Measurements from ENCODE around the gene NRROS.
"Not testable (repeated sequence)": the region's sequence is repeated elsewhere in the genome, so short reads cannot be mapped to it uniquely, and the experiment has no call there.

The NRROS gene

GRCh38 chr3:196636369-196637349 lies 2.8 kb upstream of the NRROS start:
- Histone ChIP-seq H3K27ac (ENCODE audit: low read depth, low read length) (no peak overlapping the region), H3K9me3 (ENCODE audit: control insufficient read depth in 5 of 5, low read length in 5 of 5) (no peaks in the 10 kb centered on the region), H3K4me3 (ENCODE audit: low read depth in 1 of 5, low read length in 5 of 5) (peak overlapping the region; percentile 1 to 38 (median 30)), H3K9ac (ENCODE audit: low read length in 5 of 5) (peak overlapping the region in 3 of 5 donors; percentile 10 to 52 (median 27)), H3K27me3 (ENCODE audit: control insufficient read depth in 5 of 5, insufficient read depth in 4 of 5, low read length in 5 of 5) (peaks cover 0 to 26% (median 10%) of the 10 kb centered on the region in 5 donors), H3K4me1 (ENCODE audit: control insufficient read depth in 5 of 5, insufficient read depth in 5 of 5, low read length in 5 of 5) (peaks cover 3 to 63% (median 42%) of the 10 kb centered on the region in 5 donors), H3K36me3 (ENCODE audit: control insufficient read depth in 5 of 5, insufficient read depth in 5 of 5, low read length in 5 of 5) (no peaks in the 10 kb centered on the region)

DNA sequence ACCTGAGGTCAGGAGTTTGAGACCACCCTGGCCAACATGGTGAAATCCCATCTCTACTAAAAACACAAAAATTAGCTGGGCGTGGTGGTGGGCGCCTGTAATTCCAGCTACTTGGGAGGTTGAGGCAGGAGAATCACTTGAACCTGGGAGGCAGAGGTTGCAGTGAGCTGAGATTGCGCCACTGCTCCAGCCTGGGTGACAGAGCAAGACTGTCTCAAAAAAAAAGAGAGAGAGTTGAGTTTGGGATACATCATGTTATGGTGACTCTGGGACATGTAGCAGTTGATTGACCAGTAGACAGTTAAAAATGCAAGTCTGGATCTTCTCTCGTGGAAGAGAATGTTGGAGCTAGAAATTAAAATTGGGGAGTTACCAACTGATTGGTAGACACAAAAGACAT lies 1.6 kb upstream of the NRROS start:
- not testable (repeated sequence) for H3K9me3 ChIP-seq (ENCODE audit: control insufficient read depth in 5 of 5, low read length in 5 of 5); H3K4me3 ChIP-seq (ENCODE audit: low read depth in 1 of 5, low read length in 5 of 5); H3K36me3 ChIP-seq (ENCODE audit: control insufficient read depth in 5 of 5, insufficient read depth in 5 of 5, low read length in 5 of 5); H3K27ac ChIP-seq (ENCODE audit: low read depth, low read length); H3K9ac ChIP-seq (ENCODE audit: low read length in 5 of 5)
- peaks cover 0 to 26% (median 13%) of the 10 kb centered on the region in 5 donors for H3K27me3 ChIP-seq (ENCODE audit: control insufficient read depth in 5 of 5, insufficient read depth in 4 of 5, low read length in 5 of 5)
- H3K4me1 ChIP-seq (ENCODE audit: control insufficient read depth in 5 of 5, insufficient read depth in 5 of 5, low read length in 5 of 5), result peaks cover 1 to 57% (median 34%) of the 10 kb centered on the region in 5 donors

- peak overlapping the region; percentile 59 to 78 (median 71) for H3K4me3 ChIP-seq (ENCODE audit: low read depth in 1 of 5, low read length in 5 of 5)
- peaks cover 0 to 8% (median 5%) of the 10 kb centered on the region in 5 donors for H3K36me3 ChIP-seq (ENCODE audit: control insufficient read depth in 5 of 5, insufficient read depth in 5 of 5, low read length in 5 of 5)
- H3K27ac ChIP-seq (ENCODE audit: low read depth, low read length), result peak overlapping the region; percentile 62
- peak overlapping the region in 3 of 5 donors; percentile 57 to 77 (median 62) for H3K9ac ChIP-seq (ENCODE audit: low read length in 5 of 5)
- H3K27me3 ChIP-seq (ENCODE audit: control insufficient read depth in 5 of 5, insufficient read depth in 4 of 5, low read length in 5 of 5), result peaks cover 0 to 26% (median 13%) of the 10 kb centered on the region in 5 donors
- peaks cover 1 to 55% (median 34%) of the 10 kb centered on the region in 5 donors for H3K4me1 ChIP-seq (ENCODE audit: control insufficient read depth in 5 of 5, insufficient read depth in 5 of 5, low read length in 5 of 5)
- no peaks in the 10 kb centered on the region for H3K9me3 ChIP-seq (ENCODE audit: control insufficient read depth in 5 of 5, low read length in 5 of 5)
These were observed 522 bp upstream of the NRROS start for GRCh38 chr3:196638861-196639482.

DNA sequence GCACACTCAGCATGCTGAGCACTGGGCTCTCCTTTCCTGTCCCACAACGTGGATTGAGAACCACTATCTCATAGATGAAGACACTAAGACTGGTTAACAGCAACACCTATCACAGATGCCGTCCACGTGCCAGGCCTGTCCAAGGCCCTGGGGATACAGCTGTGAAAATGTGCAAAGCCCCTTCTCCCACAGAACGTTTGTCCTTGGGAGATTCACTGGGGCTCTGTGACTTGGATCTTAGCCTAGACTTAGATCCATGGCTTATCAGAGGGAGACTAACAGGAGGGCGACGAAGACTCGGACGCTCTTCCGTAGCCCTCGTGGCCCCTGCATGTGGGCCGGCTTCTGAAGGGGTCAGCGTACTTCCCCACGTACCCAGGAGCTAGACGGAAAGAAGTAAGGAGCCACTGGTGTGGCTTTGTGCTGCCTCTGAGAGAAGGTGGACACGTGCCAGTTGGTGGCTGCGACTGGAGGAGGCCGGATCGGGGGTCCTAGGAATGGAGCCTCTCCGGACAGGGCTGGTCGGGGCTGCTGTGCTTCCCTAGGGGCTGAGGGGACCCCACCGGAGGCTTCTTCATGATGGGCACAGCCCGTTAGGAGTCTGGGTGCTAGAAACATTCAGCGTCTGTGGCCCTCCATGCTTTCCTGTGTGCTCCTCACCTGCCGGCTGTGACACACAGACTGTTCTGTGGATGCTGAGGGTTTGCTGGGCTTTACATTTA lies 964 bp downstream of the NRROS start:
- no peaks in the 10 kb centered on the region for H3K9me3 ChIP-seq (ENCODE audit: control insufficient read depth in 5 of 5, low read length in 5 of 5)
- H3K27ac ChIP-seq (ENCODE audit: low read depth, low read length), result peak overlapping the region; percentile 62
- H3K9ac ChIP-seq (ENCODE audit: low read length in 5 of 5), result peak overlapping the region in 4 of 5 donors; percentile 44 to 66 (median 61)
- peaks cover 1 to 65% (median 33%) of the 10 kb centered on the region in 5 donors for H3K4me1 ChIP-seq (ENCODE audit: control insufficient read depth in 5 of 5, insufficient read depth in 5 of 5, low read length in 5 of 5)
- peaks cover 0 to 11% (median 5%) of the 10 kb centered on the region in 5 donors for H3K36me3 ChIP-seq (ENCODE audit: control insufficient read depth in 5 of 5, insufficient read depth in 5 of 5, low read length in 5 of 5)
- peak overlapping the region; percentile 60 to 78 (median 69) for H3K4me3 ChIP-seq (ENCODE audit: low read depth in 1 of 5, low read length in 5 of 5)
- peaks cover 0 to 26% (median 13%) of the 10 kb centered on the region in 5 donors for H3K27me3 ChIP-seq (ENCODE audit: control insufficient read depth in 5 of 5, insufficient read depth in 4 of 5, low read length in 5 of 5)

DNA sequence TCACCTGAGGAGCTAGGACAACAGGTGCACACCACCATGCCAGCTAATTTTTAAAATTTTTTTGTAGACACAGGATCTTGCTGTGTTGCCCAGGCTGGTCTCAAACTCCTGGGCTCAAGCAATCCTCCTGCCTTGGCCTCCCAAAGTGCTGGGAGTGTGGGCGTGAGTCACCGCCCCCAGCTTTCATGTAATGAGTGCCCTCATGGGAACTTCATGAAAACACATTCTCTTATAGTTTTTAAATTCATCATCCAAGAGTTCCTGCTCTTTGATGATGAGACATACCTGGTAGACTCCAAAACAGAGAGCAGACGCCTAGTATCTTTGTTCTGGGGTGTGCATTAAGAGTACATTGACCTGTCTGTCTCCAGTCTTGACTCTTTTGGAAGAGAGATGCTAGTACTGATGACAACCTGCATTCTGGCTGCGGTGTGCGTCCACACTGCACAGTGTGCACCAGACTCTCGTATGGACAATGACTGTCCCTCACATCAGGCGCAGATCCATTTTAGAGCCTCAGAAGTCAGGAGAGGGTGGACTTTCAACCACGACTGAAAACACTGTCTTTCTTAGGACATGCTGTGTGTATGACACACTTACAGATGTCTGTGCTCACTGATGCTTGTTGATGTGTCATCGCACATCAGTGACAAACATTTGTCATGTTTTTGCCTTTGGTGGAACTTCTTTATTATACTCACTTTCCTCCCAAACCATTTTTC lies 2.0 kb downstream of the NRROS start:
- Histone ChIP-seq H3K4me1 (ENCODE audit: control insufficient read depth in 5 of 5, insufficient read depth in 5 of 5, low read length in 5 of 5) (peaks cover 1 to 68% (median 34%) of the 10 kb centered on the region in 5 donors), H3K36me3 (ENCODE audit: control insufficient read depth in 5 of 5, insufficient read depth in 5 of 5, low read length in 5 of 5) (peaks cover 0 to 15% (median 10%) of the 10 kb centered on the region in 5 donors), H3K4me3 (ENCODE audit: low read depth in 1 of 5, low read length in 5 of 5) (peak overlapping the region in 4 of 5 donors; percentile 41 to 78 (median 66)), H3K9ac (ENCODE audit: low read length in 5 of 5) (peak overlapping the region in 1 of 5 donors; percentile 69), H3K27me3 (ENCODE audit: control insufficient read depth in 5 of 5, insufficient read depth in 4 of 5, low read length in 5 of 5) (peaks cover 0 to 25% (median 14%) of the 10 kb centered on the region in 5 donors), H3K9me3 (ENCODE audit: control insufficient read depth in 5 of 5, low read length in 5 of 5) (no peaks in the 10 kb centered on the region), H3K27ac (ENCODE audit: low read depth, low read length) (no peak overlapping the region)

DNA sequence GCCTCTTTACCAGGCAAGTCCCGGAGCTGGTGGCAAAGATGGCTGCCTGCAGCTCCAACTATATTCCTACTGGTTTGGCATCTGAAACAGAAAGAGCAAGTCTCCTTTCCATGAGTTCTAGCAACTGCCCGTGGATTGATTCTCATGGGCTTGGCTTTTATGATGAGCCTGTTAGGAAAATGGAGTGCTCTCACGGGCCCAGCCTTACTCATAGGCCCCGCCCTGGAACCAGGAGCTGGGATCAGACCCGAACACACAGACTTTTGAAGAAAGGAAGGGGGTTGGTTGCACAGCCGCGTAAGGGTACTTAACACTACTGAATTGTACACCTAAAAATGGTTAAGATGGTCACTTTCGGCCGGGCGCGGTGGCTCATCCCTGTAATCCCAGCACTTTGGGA lies 2.9 kb downstream of the NRROS start:
- H3K4me1 ChIP-seq (ENCODE audit: control insufficient read depth in 5 of 5, insufficient read depth in 5 of 5, low read length in 5 of 5), result peaks cover 1 to 65% (median 34%) of the 10 kb centered on the region in 5 donors
- H3K9me3 ChIP-seq (ENCODE audit: control insufficient read depth in 5 of 5, low read length in 5 of 5), result no peaks in the 10 kb centered on the region
- peak overlapping the region in 1 of 5 donors; percentile 33 for H3K9ac ChIP-seq (ENCODE audit: low read length in 5 of 5)
- H3K4me3 ChIP-seq (ENCODE audit: low read depth in 1 of 5, low read length in 5 of 5), result peak overlapping the region in 4 of 5 donors; percentile 5 to 78 (median 51)
- peak overlapping the region; percentile 37 for H3K27ac ChIP-seq (ENCODE audit: low read depth, low read length)
- H3K36me3 ChIP-seq (ENCODE audit: control insufficient read depth in 5 of 5, insufficient read depth in 5 of 5, low read length in 5 of 5), result peaks cover 0 to 15% (median 10%) of the 10 kb centered on the region in 5 donors
- H3K27me3 ChIP-seq (ENCODE audit: control insufficient read depth in 5 of 5, insufficient read depth in 4 of 5, low read length in 5 of 5), result peaks cover 0 to 20% (median 10%) of the 10 kb centered on the region in 5 donors

GRCh38 chr3:196643201-196643749 lies 3.8 kb downstream of the NRROS start:
- Histone ChIP-seq H3K27ac (ENCODE audit: low read depth, low read length) (no peak overlapping the region), H3K4me3 (ENCODE audit: low read depth in 1 of 5, low read length in 5 of 5) (peak overlapping the region in 1 of 5 donors; percentile 6), H3K36me3 (ENCODE audit: control insufficient read depth in 5 of 5, insufficient read depth in 5 of 5, low read length in 5 of 5) (peaks cover 0 to 15% (median 10%) of the 10 kb centered on the region in 5 donors), H3K4me1 (ENCODE audit: control insufficient read depth in 5 of 5, insufficient read depth in 5 of 5, low read length in 5 of 5) (peaks cover 1 to 62% (median 34%) of the 10 kb centered on the region in 5 donors), H3K27me3 (ENCODE audit: control insufficient read depth in 5 of 5, insufficient read depth in 4 of 5, low read length in 5 of 5) (peaks cover 0 to 19% (median 10%) of the 10 kb centered on the region in 5 donors), H3K9me3 (ENCODE audit: control insufficient read depth in 5 of 5, low read length in 5 of 5) (no peaks in the 10 kb centered on the region), H3K9ac (ENCODE audit: low read length in 5 of 5) (peak overlapping the region in 1 of 5 donors; percentile 49)

DNA sequence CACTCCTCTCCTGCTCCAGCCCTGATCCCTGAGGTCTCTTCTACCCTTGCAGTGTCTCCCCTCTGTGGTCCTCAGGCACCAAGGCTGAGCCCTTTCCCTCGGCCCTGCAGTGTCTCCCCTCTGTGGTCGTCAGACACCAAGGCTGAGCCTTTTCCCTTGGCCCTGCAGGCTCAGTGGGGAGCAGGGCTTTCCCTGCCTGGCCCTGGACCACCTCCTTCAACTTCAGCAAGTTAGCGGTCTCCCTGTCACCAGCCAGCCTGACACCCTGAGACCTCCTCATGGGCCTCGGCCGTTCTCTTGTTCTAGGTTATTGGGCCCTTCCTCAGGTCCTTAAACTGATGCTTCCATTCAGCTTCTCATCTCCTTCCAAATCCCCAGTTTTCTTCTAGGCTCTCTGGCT lies 4.3 kb downstream of the NRROS start:
- H3K27me3 ChIP-seq (ENCODE audit: control insufficient read depth in 5 of 5, insufficient read depth in 4 of 5, low read length in 5 of 5), result peaks cover 0 to 18% (median 10%) of the 10 kb centered on the region in 5 donors
- H3K27ac ChIP-seq (ENCODE audit: low read depth, low read length), result no peak overlapping the region
- H3K4me1 ChIP-seq (ENCODE audit: control insufficient read depth in 5 of 5, insufficient read depth in 5 of 5, low read length in 5 of 5), result peaks cover 1 to 57% (median 29%) of the 10 kb centered on the region in 5 donors
- no peaks in the 10 kb centered on the region for H3K9me3 ChIP-seq (ENCODE audit: control insufficient read depth in 5 of 5, low read length in 5 of 5)
- H3K9ac ChIP-seq (ENCODE audit: low read length in 5 of 5), result peak overlapping the region in 1 of 5 donors; percentile 49
- peak overlapping the region in 1 of 5 donors; percentile 6 for H3K4me3 ChIP-seq (ENCODE audit: low read depth in 1 of 5, low read length in 5 of 5)
- H3K36me3 ChIP-seq (ENCODE audit: control insufficient read depth in 5 of 5, insufficient read depth in 5 of 5, low read length in 5 of 5), result peaks cover 0 to 15% (median 10%) of the 10 kb centered on the region in 5 donors
